ENCODE data around the gene MROH7. TPM values are rescaled to one million over a fixed set of nuclear protein-coding genes. Genes with fewer than 3 reads are reported as not detected.
A peak's percentile ranks its signal among the peaks of the same experiment; 100 is the strongest.

MROH7 gene
- total and polyA plus RNA-seq, 5 donors: 4.9 to 12.8 (median 7.5) TPM

GRCh38 chr1:54716299-54717047 is 74.9 kb downstream of the MROH7 start:
- H3K27me3 ChIP-seq (ENCODE audit: control insufficient read depth, insufficient read depth): no peaks in the 10 kb centered on the region
- peak overlapping the region; percentile 90 for H3K4me3 ChIP-seq (ENCODE audit: low read length)
- 44% methylated on average over 8 of the region's 8 CpGs for WGBS
- no peak overlapping the region for H3K27ac ChIP-seq (ENCODE audit: low read length)
- intact Hi-C loops (cut with DNase I): no loop called here
- H3K9me3 ChIP-seq (ENCODE audit: control insufficient read depth, low read length): no peaks in the 10 kb centered on the region
- DNase-seq: no peak
- H3K4me1 ChIP-seq (ENCODE audit: control insufficient read depth, insufficient read depth, low read length): no peaks in the 10 kb centered on the region
- ATAC-seq: no peak

DNA sequence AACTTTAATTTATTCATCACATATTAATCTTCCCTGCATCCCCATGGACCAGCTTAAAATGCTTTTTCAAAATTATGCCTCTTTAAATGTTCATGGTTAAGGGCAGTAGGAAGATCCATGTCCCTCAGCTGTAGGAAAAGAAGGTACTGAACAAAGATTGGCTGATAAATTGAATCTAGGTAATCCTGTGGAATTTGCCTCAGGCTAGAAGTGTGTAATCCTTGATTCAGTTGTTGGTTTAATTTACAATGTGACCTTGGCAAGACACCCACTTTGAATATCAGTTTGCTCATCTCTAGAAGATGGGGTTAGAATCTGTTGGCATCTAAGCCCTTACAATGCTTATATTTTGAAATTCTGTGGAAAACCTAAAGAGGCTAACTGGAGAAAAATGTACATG is 80.1 kb downstream of the MROH7 start:
- ATAC-seq (no peak), DNase-seq (no peak)
- Histone ChIP-seq H3K27me3 (ENCODE audit: control insufficient read depth, insufficient read depth) (no peaks in the 10 kb centered on the region), H3K9me3 (ENCODE audit: control insufficient read depth, low read length) (no peaks in the 10 kb centered on the region), H3K4me3 (ENCODE audit: low read length) (no peak overlapping the region), H3K4me1 (ENCODE audit: control insufficient read depth, insufficient read depth, low read length) (no peaks in the 10 kb centered on the region), H3K27ac (ENCODE audit: low read length) (no peak overlapping the region)
- intact Hi-C loops (cut with DNase I): no loop called here

DNA sequence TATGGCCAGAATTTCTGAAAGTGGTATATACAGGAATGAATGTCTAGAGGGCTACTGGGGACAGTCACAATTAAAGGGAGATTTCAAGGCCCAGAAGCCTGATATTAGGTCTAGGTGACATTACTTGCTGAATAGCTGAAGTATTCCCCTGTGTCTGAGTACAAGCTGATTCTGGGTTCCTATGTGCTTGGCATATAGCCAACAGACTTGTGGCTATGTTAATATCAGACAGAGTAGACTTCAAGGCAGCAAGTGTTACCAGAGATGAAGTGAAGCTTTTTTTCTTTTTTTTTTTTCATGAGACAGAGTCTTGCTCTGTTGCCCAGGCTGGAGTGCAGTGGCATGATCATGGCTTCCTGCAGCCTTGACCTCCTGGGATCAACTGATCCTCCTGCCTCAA is 82.4 kb downstream of the MROH7 start:
- ATAC-seq (no peak), DNase-seq (no peak)
- Histone ChIP-seq H3K4me3 (ENCODE audit: low read length) (no peak overlapping the region), H3K9me3 (ENCODE audit: control insufficient read depth, low read length) (no peaks in the 10 kb centered on the region), H3K4me1 (ENCODE audit: control insufficient read depth, insufficient read depth, low read length) (no peaks in the 10 kb centered on the region), H3K27me3 (ENCODE audit: control insufficient read depth, insufficient read depth) (no peaks in the 10 kb centered on the region), H3K27ac (ENCODE audit: low read length) (no peak overlapping the region)
- intact Hi-C loops (cut with DNase I): no loop called here

DNA sequence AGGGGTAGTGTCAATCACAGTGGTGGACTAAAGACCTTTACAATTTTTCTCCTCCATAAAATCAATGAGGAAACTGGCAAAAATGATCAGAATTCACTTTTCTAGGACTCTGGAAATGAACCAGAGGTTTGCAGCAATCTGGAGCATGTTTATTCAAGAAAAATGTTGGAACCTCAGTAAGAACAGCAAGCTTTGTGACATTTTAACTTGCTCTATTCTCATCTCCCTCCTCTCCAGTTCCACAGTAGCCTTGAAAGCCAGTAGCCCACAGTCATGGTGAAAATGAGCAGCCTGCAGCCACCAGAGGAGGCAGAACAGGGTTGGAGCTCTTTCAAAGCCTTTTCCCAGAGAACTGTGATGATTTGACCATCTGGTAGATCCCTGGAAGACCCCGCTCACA is 83.2 kb downstream of the MROH7 start:
- DNase-seq: no peak
- Histone ChIP-seq H3K9me3 (ENCODE audit: control insufficient read depth, low read length) (no peaks in the 10 kb centered on the region), H3K27me3 (ENCODE audit: control insufficient read depth, insufficient read depth) (no peaks in the 10 kb centered on the region), H3K4me1 (ENCODE audit: control insufficient read depth, insufficient read depth, low read length) (no peaks in the 10 kb centered on the region), H3K4me3 (ENCODE audit: low read length) (no peak overlapping the region), H3K27ac (ENCODE audit: low read length) (no peak overlapping the region)
- WGBS: 100% methylated on average over 1 of the region's 1 CpG
- intact Hi-C loops (cut with DNase I): no loop called here
- no peak for ATAC-seq

GRCh38 chr1:54728027-54728426 is 86.4 kb downstream of the MROH7 start:
- Histone ChIP-seq H3K4me3 (ENCODE audit: low read length) (no peak overlapping the region), H3K4me1 (ENCODE audit: control insufficient read depth, insufficient read depth, low read length) (no peaks in the 10 kb centered on the region), H3K27ac (ENCODE audit: low read length) (no peak overlapping the region), H3K27me3 (ENCODE audit: control insufficient read depth, insufficient read depth) (no peaks in the 10 kb centered on the region), H3K9me3 (ENCODE audit: control insufficient read depth, low read length) (no peaks in the 10 kb centered on the region)
- ATAC-seq (no peak), DNase-seq (no peak)
- intact Hi-C loops (cut with DNase I): no loop called here
- WGBS: 82% methylated on average over 3 of the region's 3 CpGs

DNA sequence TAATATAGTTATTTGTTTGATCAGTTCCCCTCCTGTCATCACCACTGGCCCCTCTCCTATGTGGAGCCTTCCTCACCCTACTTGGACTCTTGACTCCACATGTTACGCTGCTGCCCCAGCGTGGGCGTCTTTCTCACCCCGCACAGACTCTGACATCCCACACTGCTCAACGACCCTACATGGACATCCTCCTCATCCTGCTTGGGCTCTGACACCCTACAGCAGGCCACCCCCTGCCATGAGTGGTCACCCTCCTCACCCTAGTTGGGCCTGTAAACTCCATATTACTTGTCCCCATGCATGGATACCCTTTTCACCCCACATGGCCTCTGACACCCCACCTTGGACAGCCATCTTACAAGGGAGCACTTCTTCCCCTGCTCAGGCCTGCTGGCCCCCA is 95.1 kb downstream of the MROH7 start:
- Histone ChIP-seq H3K4me1 (ENCODE audit: control insufficient read depth, insufficient read depth, low read length) (no peaks in the 10 kb centered on the region), H3K4me3 (ENCODE audit: low read length) (no peak overlapping the region), H3K27me3 (ENCODE audit: control insufficient read depth, insufficient read depth) (no peaks in the 10 kb centered on the region), H3K27ac (ENCODE audit: low read length) (no peak overlapping the region), H3K9me3 (ENCODE audit: control insufficient read depth, low read length) (no peaks in the 10 kb centered on the region)
- 93% methylated on average over 5 of the region's 5 CpGs for WGBS
- DNase-seq (no peak), ATAC-seq (peak in 1 of 2 donors; percentile 24)
- intact Hi-C loops (cut with DNase I): no loop called here

DNA sequence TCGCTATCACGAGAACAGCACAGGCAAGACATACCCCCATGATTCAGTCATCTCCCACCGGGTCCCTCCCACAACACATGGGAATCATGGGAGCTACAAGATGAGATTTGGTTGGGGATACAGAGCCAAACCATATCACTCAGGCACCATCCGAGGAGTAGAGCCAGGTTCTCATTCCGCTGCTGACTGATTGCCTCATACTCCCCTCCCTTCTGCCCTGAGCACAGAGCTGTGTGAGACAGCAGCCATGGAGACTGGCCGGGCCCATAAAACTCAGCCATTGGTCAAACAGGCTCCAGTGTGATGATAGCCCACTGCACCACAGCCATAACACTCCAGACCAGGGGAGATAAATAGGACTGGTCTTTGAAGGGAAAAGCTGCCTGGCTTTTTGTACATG is 96.7 kb downstream of the MROH7 start:
- 83% methylated on average over 6 of the region's 6 CpGs for WGBS
- intact Hi-C loops (cut with DNase I): no loop called here
- no peaks in the 10 kb centered on the region for H3K4me1 ChIP-seq (ENCODE audit: control insufficient read depth, insufficient read depth, low read length)

GRCh38 chr1:54741531-54741930 is 99.9 kb downstream of the MROH7 start:
- WGBS: 81% methylated on average over 4 of the region's 4 CpGs
- no peak overlapping the region for H3K27ac ChIP-seq (ENCODE audit: low read length)
- no peaks in the 10 kb centered on the region for H3K27me3 ChIP-seq (ENCODE audit: control insufficient read depth, insufficient read depth)
- DNase-seq: no peak
- H3K4me1 ChIP-seq (ENCODE audit: control insufficient read depth, insufficient read depth, low read length): no peaks in the 10 kb centered on the region
- ATAC-seq: no peak
- no peaks in the 10 kb centered on the region for H3K9me3 ChIP-seq (ENCODE audit: control insufficient read depth, low read length)
- H3K4me3 ChIP-seq (ENCODE audit: low read length): no peak overlapping the region
- intact Hi-C loops (cut with DNase I): no loop called here

More for the DNA sequence above, 96.7 kb downstream of the MROH7 start:
- no peak overlapping the region for H3K27ac ChIP-seq (ENCODE audit: low read length)
- H3K4me3 ChIP-seq (ENCODE audit: low read length): no peak overlapping the region
- DNase-seq: no peak
- H3K27me3 ChIP-seq (ENCODE audit: control insufficient read depth, insufficient read depth): no peaks in the 10 kb centered on the region
- ATAC-seq: no peak
- no peaks in the 10 kb centered on the region for H3K9me3 ChIP-seq (ENCODE audit: control insufficient read depth, low read length)

DNA sequence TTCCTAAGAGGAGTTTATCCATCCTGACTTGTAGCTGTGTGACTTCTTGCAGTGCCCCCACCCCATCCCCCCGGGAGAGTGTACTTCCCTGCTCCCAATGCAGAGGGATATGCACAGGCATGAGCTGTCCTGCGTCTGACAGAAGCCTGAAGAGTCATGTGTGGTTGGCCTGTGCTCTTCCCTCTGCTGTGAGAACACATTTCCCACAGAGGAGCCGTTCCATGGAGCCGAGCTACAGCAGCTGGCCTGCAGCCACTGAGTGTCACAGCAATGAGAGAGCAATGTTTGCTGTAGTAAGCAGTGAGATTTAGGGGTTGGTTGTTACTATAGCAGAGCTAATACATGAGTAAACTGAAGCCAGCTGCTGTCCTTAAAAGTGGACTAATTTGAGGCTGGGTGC is 100.7 kb downstream of the MROH7 start:
- Histone ChIP-seq H3K27me3 (ENCODE audit: control insufficient read depth, insufficient read depth) (no peaks in the 10 kb centered on the region), H3K4me1 (ENCODE audit: control insufficient read depth, insufficient read depth, low read length) (no peaks in the 10 kb centered on the region), H3K27ac (ENCODE audit: low read length) (no peak overlapping the region), H3K4me3 (ENCODE audit: low read length) (no peak overlapping the region), H3K9me3 (ENCODE audit: control insufficient read depth, low read length) (no peaks in the 10 kb centered on the region)
- ATAC-seq (no peak), DNase-seq (no peak)
- WGBS: 47% methylated on average over 4 of the region's 4 CpGs
- intact Hi-C loops (cut with DNase I): no loop called here

- ATAC-seq (no peak), DNase-seq (no peak)
- Histone ChIP-seq H3K27me3 (ENCODE audit: control insufficient read depth, insufficient read depth) (no peaks in the 10 kb centered on the region), H3K9me3 (ENCODE audit: control insufficient read depth, low read length) (no peaks in the 10 kb centered on the region), H3K27ac (ENCODE audit: low read length) (no peak overlapping the region), H3K4me1 (ENCODE audit: control insufficient read depth, insufficient read depth, low read length) (no peaks in the 10 kb centered on the region), H3K4me3 (ENCODE audit: low read length) (no peak overlapping the region)
- WGBS: 76% methylated on average over 12 of the region's 12 CpGs
- intact Hi-C loops (cut with DNase I): no loop called here
These were observed 102.0 kb downstream of the MROH7 start for GRCh38 chr1:54743416-54744226.

DNA sequence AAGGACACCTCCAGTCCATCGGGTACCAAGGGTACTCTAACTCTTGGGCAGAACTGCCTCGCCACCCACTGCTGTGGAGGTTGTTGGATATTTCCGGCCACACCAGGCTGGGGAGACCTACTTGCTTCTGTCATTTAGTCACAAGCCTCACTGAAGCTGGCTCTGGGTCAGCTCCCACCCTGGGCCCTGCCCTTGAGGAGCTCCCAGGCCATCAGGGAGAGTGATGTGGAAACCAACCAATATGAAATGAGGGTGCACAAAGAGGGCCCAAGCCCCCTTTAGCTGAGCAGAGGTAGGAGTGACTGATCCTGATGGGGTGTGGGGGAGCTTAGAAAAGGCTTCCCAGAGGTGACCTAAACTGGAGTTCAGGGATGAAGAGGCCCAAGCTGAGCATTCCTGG is 103.1 kb downstream of the MROH7 start:
- 92% methylated on average over 3 of the region's 3 CpGs for WGBS
- no peak overlapping the region for H3K27ac ChIP-seq (ENCODE audit: low read length)
- ATAC-seq (no peak), DNase-seq (no peak)
- H3K4me1 ChIP-seq (ENCODE audit: control insufficient read depth, insufficient read depth, low read length): no peaks in the 10 kb centered on the region
- intact Hi-C loops (cut with DNase I): no loop called here
- H3K9me3 ChIP-seq (ENCODE audit: control insufficient read depth, low read length): no peaks in the 10 kb centered on the region
- no peak overlapping the region for H3K4me3 ChIP-seq (ENCODE audit: low read length)
- H3K27me3 ChIP-seq (ENCODE audit: control insufficient read depth, insufficient read depth): no peaks in the 10 kb centered on the region
